HG03196 (cell line): ENCODE measurements around the gene FAM184A.

Experiments
- ATAC-seq: cut with Tn5 transposase; IDR thresholded peaks from one replicate; pipeline ENCODE4 v1.9.1; 2021; ENCODE audit not compliant: unreplicated experiment

Gene FAM184A

GRCh38 chr6:118970866-118971265 lies 107.6 kb downstream of the FAM184A start:
- ATAC-seq: no peak

- no peak for ATAC-seq
Measured at GRCh38 chr6:118968416-118968815, 110.0 kb downstream of the FAM184A start.

- no peak for ATAC-seq
Measured at GRCh38 chr6:118967239-118967638, 111.2 kb downstream of the FAM184A start.

GRCh38 chr6:118965843-118966370 lies 112.6 kb downstream of the FAM184A start:
- no peak for ATAC-seq

GRCh38 chr6:118965371-118965770 lies 113.1 kb downstream of the FAM184A start:
- ATAC-seq: no peak

GRCh38 chr6:118963003-118963402 lies 115.5 kb downstream of the FAM184A start:
- ATAC-seq: no peak

GRCh38 chr6:118959903-118960302 lies 118.6 kb downstream of the FAM184A start:
- ATAC-seq: no peak

GRCh38 chr6:118953391-118953790 lies 125.1 kb downstream of the FAM184A start:
- ATAC-seq: no peak

- no peak for ATAC-seq
Measured at GRCh38 chr6:118952683-118953082, 125.8 kb downstream of the FAM184A start.

- no peak for ATAC-seq
Measured at GRCh38 chr6:118945217-118945616, 133.2 kb downstream of the FAM184A start.

- ATAC-seq: no peak
Measured at GRCh38 chr6:118940770-118941169, 137.7 kb downstream of the FAM184A start.

GRCh38 chr6:118939683-118940082 lies 138.8 kb downstream of the FAM184A start:
- no peak for ATAC-seq

- no peak for ATAC-seq
Measured at GRCh38 chr6:118935978-118936703, 142.3 kb downstream of the FAM184A start.

GRCh38 chr6:118935331-118935668 lies 143.2 kb downstream of the FAM184A start:
- no peak for ATAC-seq

- peak; percentile 97 for ATAC-seq
Measured at GRCh38 chr6:118934461-118935330, 143.8 kb downstream of the FAM184A start, which contains the start of gene MCM9. TSS of gene MCM9 (minus strand) at chr6:118935159. CDS start at chr6:118931723, 3,436 bp downstream.

GRCh38 chr6:118933855-118934460 lies 144.5 kb downstream of the FAM184A start:
- ATAC-seq: peak; percentile 0

- no peak for ATAC-seq
Measured at GRCh38 chr6:118932421-118932820, 146.0 kb downstream of the FAM184A start.

GRCh38 chr6:118931436-118931835 lies 147.0 kb downstream of the FAM184A start:
- ATAC-seq: no peak

- no peak for ATAC-seq
Measured at GRCh38 chr6:118930680-118931079, 147.8 kb downstream of the FAM184A start.

GRCh38 chr6:118923035-118923434 lies 155.4 kb downstream of the FAM184A start:
- no peak for ATAC-seq

GRCh38 chr6:118921084-118921483 lies 157.4 kb downstream of the FAM184A start:
- ATAC-seq: no peak
